ENCODE measurements around the gene FAM120C.

DNA sequence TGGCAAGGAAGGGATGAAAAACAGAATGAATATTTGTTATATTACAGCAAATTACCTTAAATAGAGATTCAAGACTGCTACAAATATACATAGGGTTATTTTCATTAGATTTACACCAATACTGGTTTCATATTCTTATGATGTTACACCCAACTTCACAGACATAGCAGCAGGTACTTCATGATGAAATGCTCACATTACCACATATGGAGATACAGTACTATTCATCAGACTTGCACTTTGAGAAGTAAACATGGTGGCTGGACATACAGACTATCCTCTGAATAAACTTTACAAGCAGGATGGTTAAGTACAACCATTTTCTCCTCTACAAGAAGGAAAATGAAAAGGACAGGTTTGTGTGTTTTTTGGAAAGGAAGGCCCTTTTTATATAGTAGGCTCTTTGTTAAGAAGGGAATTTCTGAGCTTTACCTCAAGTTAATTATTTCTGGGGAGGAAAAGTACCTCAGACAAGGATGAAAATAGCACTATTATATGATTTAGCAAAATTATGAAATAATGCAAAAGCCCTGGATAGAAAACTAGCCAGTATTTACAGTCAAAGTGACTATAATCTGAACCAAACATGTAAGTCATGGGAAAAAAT lies 12.0 kb upstream of the FAM120C start:
- TF ChIP-seq CTCF (conservative IDR thresholded peaks at IDR 0.05 in 1 of 2, IDR thresholded peaks at IDR 0.05 in 1 of 2; ENCODE audit: extremely low read depth in 1 of 2, insufficient read depth in 1 of 2, low read depth in 1 of 2, low read length in 2 of 2), result no peak
- TF ChIP-seq EZH2 (IDR thresholded peaks at IDR 0.05; ENCODE audit: borderline replicate concordance, low read length), result no peak
